HEK293 (cell line): ENCODE measurements around the gene FRMD6.

Experiments used
- ZNF324 ChIP-seq: fragments of 450-650 bp; formaldehyde crosslinking; IDR thresholded peaks from 2 replicates; pipeline ENCODE4 v1.5.1; 2016; ENCODE audit warnings: missing biosample characterization, missing genetic modification characterization
- ZNF561 ChIP-seq: fragments of 450-650 bp; IDR thresholded peaks from 2 replicates; pipeline ENCODE4 v1.5.1; 2018; ENCODE audit warnings: missing biosample characterization, missing genetic modification characterization, borderline replicate concordance
- ZNF785 ChIP-seq: fragments of 450-650 bp; formaldehyde crosslinking; IDR thresholded peaks from 2 replicates; pipeline ENCODE4 v1.5.1; 2016; ENCODE audit warnings: missing biosample characterization, missing genetic modification characterization
- TF ChIP-seq, protein P1 (sequence below): fragments of 450-650 bp; formaldehyde crosslinking; IDR thresholded peaks from 2 replicates; pipeline ENCODE4 v1.5.0; 2017; ENCODE audit warnings: missing biosample characterization, missing genetic modification characterization, borderline replicate concordance
- TF ChIP-seq, protein P2 (sequence below): fragments of 450-650 bp; formaldehyde crosslinking; IDR thresholded peaks from 2 replicates; pipeline ENCODE4 v1.5.1; 2016; ENCODE audit warnings: missing biosample characterization, missing genetic modification characterization
- TF ChIP-seq, protein P3 (sequence below): fragments of 450-650 bp; formaldehyde crosslinking; IDR thresholded peaks from 2 replicates; pipeline ENCODE4 v1.5.1; 2016; ENCODE audit warnings: missing biosample characterization, missing genetic modification characterization

DNA sequence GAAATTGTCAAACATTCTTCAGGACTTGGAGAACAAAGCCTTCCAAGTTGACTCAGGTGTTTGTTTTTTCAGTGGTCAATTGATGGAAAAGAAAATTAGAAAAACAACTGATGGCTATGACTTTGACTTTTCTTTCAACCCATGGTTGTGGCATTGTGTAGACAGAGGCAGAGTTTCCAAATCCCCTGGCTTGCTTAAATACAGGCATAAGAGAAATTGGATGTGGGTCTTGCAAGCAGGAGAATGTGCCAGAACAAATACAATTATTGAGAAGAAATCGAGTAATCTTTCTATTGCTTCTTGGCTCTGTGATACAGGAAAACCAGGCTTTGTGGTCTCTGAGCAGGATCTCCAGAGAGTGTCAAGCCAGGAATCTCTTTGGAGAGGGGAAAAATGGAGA is 40.9 kb upstream of the FRMD6 start:
- TF ChIP-seq, protein P1, sequence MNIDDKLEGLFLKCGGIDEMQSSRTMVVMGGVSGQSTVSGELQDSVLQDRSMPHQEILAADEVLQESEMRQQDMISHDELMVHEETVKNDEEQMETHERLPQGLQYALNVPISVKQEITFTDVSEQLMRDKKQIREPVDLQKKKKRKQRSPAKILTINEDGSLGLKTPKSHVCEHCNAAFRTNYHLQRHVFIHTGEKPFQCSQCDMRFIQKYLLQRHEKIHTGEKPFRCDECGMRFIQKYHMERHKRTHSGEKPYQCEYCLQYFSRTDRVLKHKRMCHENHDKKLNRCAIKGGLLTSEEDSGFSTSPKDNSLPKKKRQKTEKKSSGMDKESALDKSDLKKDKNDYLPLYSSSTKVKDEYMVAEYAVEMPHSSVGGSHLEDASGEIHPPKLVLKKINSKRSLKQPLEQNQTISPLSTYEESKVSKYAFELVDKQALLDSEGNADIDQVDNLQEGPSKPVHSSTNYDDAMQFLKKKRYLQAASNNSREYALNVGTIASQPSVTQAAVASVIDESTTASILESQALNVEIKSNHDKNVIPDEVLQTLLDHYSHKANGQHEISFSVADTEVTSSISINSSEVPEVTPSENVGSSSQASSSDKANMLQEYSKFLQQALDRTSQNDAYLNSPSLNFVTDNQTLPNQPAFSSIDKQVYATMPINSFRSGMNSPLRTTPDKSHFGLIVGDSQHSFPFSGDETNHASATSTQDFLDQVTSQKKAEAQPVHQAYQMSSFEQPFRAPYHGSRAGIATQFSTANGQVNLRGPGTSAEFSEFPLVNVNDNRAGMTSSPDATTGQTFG: no peak
- TF ChIP-seq, protein P2, sequence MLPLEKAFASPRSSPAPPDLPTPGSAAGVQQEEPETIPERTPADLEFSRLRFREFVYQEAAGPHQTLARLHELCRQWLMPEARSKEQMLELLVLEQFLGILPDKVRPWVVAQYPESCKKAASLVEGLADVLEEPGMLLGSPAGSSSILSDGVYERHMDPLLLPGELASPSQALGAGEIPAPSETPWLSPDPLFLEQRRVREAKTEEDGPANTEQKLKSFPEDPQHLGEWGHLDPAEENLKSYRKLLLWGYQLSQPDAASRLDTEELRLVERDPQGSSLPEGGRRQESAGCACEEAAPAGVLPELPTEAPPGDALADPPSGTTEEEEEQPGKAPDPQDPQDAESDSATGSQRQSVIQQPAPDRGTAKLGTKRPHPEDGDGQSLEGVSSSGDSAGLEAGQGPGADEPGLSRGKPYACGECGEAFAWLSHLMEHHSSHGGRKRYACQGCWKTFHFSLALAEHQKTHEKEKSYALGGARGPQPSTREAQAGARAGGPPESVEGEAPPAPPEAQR: no peak
- TF ChIP-seq, protein P3, sequence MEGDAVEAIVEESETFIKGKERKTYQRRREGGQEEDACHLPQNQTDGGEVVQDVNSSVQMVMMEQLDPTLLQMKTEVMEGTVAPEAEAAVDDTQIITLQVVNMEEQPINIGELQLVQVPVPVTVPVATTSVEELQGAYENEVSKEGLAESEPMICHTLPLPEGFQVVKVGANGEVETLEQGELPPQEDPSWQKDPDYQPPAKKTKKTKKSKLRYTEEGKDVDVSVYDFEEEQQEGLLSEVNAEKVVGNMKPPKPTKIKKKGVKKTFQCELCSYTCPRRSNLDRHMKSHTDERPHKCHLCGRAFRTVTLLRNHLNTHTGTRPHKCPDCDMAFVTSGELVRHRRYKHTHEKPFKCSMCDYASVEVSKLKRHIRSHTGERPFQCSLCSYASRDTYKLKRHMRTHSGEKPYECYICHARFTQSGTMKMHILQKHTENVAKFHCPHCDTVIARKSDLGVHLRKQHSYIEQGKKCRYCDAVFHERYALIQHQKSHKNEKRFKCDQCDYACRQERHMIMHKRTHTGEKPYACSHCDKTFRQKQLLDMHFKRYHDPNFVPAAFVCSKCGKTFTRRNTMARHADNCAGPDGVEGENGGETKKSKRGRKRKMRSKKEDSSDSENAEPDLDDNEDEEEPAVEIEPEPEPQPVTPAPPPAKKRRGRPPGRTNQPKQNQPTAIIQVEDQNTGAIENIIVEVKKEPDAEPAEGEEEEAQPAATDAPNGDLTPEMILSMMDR (tag by site-specific recombination): no peak
- TF ChIP-seq ZNF324 (tag by site-specific recombination) (no peak), ZNF561 (tag by site-specific recombination) (no peak), ZNF785 (no peak)
